ENCODE results near the gene LPIN2. TPM values are rescaled to one million over a fixed set of nuclear protein-coding genes. Genes with fewer than 3 reads are reported as not detected.

Gene LPIN2
- total RNA-seq, 1 experiment from 2014 or later = 13.1 TPM

DNA sequence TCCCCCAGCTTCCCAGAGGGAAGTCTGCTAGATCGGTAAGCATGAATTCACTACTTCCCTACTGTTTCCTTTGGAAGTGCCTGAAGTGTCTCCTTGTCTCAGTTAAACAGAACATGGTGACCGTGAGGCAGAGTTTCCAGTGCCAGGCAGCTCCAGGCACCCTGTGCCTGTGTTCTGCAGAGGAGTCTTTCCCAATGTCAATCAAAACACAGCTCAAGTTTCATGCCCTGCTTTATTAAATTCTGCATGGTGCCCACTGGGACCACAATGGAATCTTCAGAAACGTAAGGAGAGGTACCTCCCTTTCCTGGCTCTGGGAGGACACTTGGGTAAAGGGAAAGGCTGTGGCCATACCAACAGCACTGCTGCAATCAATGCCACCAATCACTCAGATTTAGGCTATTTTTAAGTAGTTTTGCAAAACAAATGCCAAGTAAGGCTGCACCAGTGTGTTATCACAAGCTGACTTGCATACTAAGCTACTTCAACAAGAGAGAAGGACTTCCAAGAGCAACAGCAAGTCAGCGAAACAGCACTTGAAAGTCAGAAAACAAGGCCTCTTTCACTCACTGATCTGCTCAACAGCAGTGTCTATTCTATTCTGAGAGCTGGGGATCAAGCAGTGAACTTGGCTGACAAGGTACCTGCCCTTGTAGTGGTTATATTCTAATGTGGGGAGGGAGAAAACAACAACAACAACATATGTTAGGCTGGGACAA lies 14.9 kb downstream of the LPIN2 start:
- Mint-ChIP-seq H3K36me3 (ENCODE audit: insufficient read depth, unreplicated experiment) (peaks cover 22% of the 10 kb centered on the region), H3K4me1 (ENCODE audit: insufficient read depth, unreplicated experiment) (peaks cover 23% of the 10 kb centered on the region), H3K27me3 (ENCODE audit: insufficient read depth, unreplicated experiment) (no peaks in the 10 kb centered on the region), H3K27ac (ENCODE audit: low read depth, unreplicated experiment) (peak overlapping the region; percentile 95), H3K4me3 (ENCODE audit: unreplicated experiment) (no peak overlapping the region), H3K9me3 (ENCODE audit: unreplicated experiment) (no peaks in the 10 kb centered on the region)
- intact Hi-C loops (cut with micrococcal nuclease) = no loop called here
- TF ChIP-seq, protein P1, sequence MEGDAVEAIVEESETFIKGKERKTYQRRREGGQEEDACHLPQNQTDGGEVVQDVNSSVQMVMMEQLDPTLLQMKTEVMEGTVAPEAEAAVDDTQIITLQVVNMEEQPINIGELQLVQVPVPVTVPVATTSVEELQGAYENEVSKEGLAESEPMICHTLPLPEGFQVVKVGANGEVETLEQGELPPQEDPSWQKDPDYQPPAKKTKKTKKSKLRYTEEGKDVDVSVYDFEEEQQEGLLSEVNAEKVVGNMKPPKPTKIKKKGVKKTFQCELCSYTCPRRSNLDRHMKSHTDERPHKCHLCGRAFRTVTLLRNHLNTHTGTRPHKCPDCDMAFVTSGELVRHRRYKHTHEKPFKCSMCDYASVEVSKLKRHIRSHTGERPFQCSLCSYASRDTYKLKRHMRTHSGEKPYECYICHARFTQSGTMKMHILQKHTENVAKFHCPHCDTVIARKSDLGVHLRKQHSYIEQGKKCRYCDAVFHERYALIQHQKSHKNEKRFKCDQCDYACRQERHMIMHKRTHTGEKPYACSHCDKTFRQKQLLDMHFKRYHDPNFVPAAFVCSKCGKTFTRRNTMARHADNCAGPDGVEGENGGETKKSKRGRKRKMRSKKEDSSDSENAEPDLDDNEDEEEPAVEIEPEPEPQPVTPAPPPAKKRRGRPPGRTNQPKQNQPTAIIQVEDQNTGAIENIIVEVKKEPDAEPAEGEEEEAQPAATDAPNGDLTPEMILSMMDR (IDR thresholded peaks at IDR 0.05; ENCODE audit: unreplicated experiment) = no peak
- POLR2A ChIA-PET = interaction anchor here (0.7 kb wide), 1 partner anchor 13 kb away, joined by 4 read pairs; no protein-coding TSS in a partner anchor
- CTCF ChIA-PET = interaction anchor here (0.7 to 3.4 kb wide), 2 partner anchors 10 to 254 kb away, joined by 3 to 21 read pairs; no protein-coding TSS in a partner anchor
- no TSS peak for BruUV-seq (replicated peaks)
- peak; percentile 24 for DNase-seq (ENCODE audit: unreplicated experiment)

DNA sequence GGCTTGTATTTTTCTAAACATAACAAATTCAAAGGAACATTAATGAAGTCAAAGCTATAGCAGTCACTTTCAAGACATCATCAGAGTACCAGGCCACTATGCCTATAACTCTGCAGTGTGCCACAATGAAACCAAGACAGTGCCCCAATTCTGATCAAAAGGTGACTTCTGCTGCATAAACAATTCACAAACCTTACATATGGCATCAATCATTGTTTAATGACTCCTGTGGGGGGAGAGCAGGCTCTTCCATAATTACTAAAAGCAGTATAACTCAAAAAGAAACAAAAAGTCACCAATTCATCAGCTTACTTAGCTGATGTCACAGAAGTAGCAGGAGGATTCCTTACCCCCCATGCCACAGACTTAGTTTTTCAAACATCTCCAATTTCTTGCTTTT lies 15.5 kb downstream of the LPIN2 start:
- TF ChIP-seq, protein P1 (IDR thresholded peaks at IDR 0.05; ENCODE audit: unreplicated experiment) = no peak
- ChIA-PET POLR2A (interaction anchor here (0.7 kb wide), 1 partner anchor 14 kb away, joined by 4 read pairs; no protein-coding TSS in a partner anchor), CTCF (interaction anchor here (0.5 to 3.4 kb wide), 4 partner anchors 9 to 255 kb away, joined by 3 to 21 read pairs (median 3); no protein-coding TSS in a partner anchor)
- H3K4me1 Mint-ChIP-seq (ENCODE audit: insufficient read depth, unreplicated experiment) = peaks cover 26% of the 10 kb centered on the region
- DNase-seq (ENCODE audit: unreplicated experiment) = no peak
- BruUV-seq (replicated peaks) = no TSS peak
- intact Hi-C loops (cut with micrococcal nuclease) = no loop called here
- no peak overlapping the region for H3K4me3 Mint-ChIP-seq (ENCODE audit: unreplicated experiment)
- no peaks in the 10 kb centered on the region for H3K9me3 Mint-ChIP-seq (ENCODE audit: unreplicated experiment)
- peak overlapping the region; percentile 95 for H3K27ac Mint-ChIP-seq (ENCODE audit: low read depth, unreplicated experiment)
- no peaks in the 10 kb centered on the region for H3K27me3 Mint-ChIP-seq (ENCODE audit: insufficient read depth, unreplicated experiment)
- peaks cover 22% of the 10 kb centered on the region for H3K36me3 Mint-ChIP-seq (ENCODE audit: insufficient read depth, unreplicated experiment)

DNA sequence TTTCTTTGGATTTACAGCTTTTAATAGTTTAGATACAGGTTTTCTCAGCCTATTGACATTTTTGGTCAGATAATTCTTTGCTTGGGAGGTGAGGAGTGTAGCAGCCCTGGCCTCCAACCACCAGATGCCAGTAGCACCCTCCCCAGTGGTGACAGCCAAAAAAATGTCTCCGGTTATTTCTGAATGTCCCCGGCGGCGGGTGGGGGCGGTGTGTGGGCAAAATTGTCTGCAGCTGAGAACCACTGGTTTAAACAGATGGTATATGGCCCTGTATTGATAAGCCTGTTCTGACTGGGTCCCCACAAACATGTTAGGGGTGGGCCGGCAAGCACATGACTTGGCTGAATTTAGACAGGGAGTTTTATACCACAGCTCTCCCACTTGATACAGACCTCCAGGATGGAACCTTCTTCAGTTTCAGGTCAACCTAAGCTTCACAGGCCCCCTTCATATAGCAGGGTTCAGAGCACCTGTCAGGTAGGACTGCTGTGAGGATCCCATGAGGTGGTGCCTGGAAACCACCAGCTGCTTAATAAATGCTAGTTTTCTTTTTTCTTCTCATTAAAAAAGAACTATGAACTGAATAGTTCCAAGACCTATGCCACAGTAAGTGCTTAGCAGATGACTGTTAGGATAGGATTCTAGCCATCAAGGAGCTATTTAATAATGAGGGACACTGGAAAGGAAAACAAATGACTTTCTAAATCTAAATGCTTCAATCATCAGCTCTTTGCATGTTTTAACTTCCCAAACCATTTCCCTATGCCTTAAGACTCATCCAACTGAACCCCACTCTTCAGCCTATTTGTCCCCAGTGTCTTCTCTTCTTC lies 18.1 kb downstream of the LPIN2 start:
- ChIA-PET POLR2A (interaction anchor here (0.9 to 2.1 kb wide), 5 partner anchors 12 to 338 kb away, joined by 3 to 8 read pairs (median 4); partner anchors contain the start of gene MYL12A), CTCF (interaction anchor here (0.7 to 2.6 kb wide), 11 partner anchors 10 to 251 kb away, joined by 3 to 14 read pairs (median 5); no protein-coding TSS in a partner anchor)
- intact Hi-C loops (cut with micrococcal nuclease) = no loop called here
- Mint-ChIP-seq H3K36me3 (ENCODE audit: insufficient read depth, unreplicated experiment) (peaks cover 19% of the 10 kb centered on the region), H3K27ac (ENCODE audit: low read depth, unreplicated experiment) (no peak overlapping the region), H3K4me1 (ENCODE audit: insufficient read depth, unreplicated experiment) (peaks cover 31% of the 10 kb centered on the region), H3K27me3 (ENCODE audit: insufficient read depth, unreplicated experiment) (no peaks in the 10 kb centered on the region), H3K9me3 (ENCODE audit: unreplicated experiment) (no peaks in the 10 kb centered on the region), H3K4me3 (ENCODE audit: unreplicated experiment) (no peak overlapping the region)
- TF ChIP-seq, protein P1 (IDR thresholded peaks at IDR 0.05; ENCODE audit: unreplicated experiment) = no peak
- DNase-seq (ENCODE audit: unreplicated experiment) = no peak
- BruUV-seq (replicated peaks) = no TSS peak
